HCT116 (cell line): ENCODE data around the gene CEMIP2. TPM values are rescaled to one million over a fixed set of nuclear protein-coding genes. Genes with fewer than 3 reads are reported as not detected.
A peak's percentile ranks its signal among the peaks of the same experiment; 100 is the strongest.
"Not testable (repeated sequence)": the region's sequence is repeated elsewhere in the genome, so short reads cannot be mapped to it uniquely, and the experiment has no call there.

Experiments
- ATAC-seq: fragments of 200-7000 bp; cut with Tn5 transposase; 2 replicates; pipeline ENCODE4 v1.9.1; 2020; ENCODE audit warnings: mild to moderate bottlenecking, moderate library complexity
- BruUV-seq: library from RNA; stranded (reverse); fragments of 400-500 nt; replicated peaks from 2 replicates; lab custom pipeline; 2021; lab: Mats Ljungman, UMichigan
- CTCF ChIA-PET: fragments of 300-600 bp; sonication (Branson Sonifier 250); formaldehyde crosslinking; loops from one replicate; lab custom pipeline; 2021; ENCODE audit warnings: antibody characterized with exemption; lab: Charles Lee
- POLR2A ChIA-PET: fragments of 300-600, 350-600 bp; sonication (Branson Sonifier 250); formaldehyde crosslinking; loops from one replicate; lab custom pipeline; 2021; ENCODE audit warnings: antibody characterized with exemption; lab: Charles Lee
- RAD21 ChIA-PET, 2 experiments: fragments of 300-600 bp; sonication (Branson Sonifier 250); formaldehyde crosslinking; loops; one replicate each; lab custom pipeline; 2023; ENCODE audit warnings: low total read pairs in 2 of 2; ENCODE audit not compliant: uncharacterized antibody in 2 of 2, unreplicated experiment in 2 of 2, low non-redundant PET in 1 of 2; lab: Charles Lee
- DNase-seq: peaks from one replicate; pipeline ENCODE4 v3.0.0-alpha.2; 2010; ENCODE audit warnings: low read depth, low spot score
- H2AFZ ChIP-seq: fragments of 200-600 bp; shearing (Covaris generic), sonication (generic); 2 replicates; pipeline ENCODE4 v1.6.1; 2017; ENCODE audit warnings: low read depth, mixed run types, mixed read lengths, antibody characterized with exemption, low read length; ENCODE audit not compliant: poor library complexity, severe bottlenecking
- H3K27ac ChIP-seq: 2 replicates; pipeline ENCODE4 v1.5.1; 2012; ENCODE audit warnings: low read depth, low read length
- H3K27me3 ChIP-seq: fragments of 200-600 bp; sonication (generic); 2 replicates; pipeline ENCODE4 v1.6.1; 2016; ENCODE audit warnings: mixed run types, low read length, mixed read lengths; ENCODE audit not compliant: insufficient read depth
- H3K36me3 ChIP-seq, 2 experiments: fragments of 200-500 bp in 1 of 2; fragments of 200-600 bp in 1 of 2; sonication (Bioruptor generic) in 1 of 2; sonication (generic) in 1 of 2; 2 replicates each; pipeline versions ENCODE4 v1.5.1 to v1.6.1; 2014 to 2016; ENCODE audit warnings: low read length in 2 of 2, inconsistent platforms in 1 of 2, mixed read lengths in 1 of 2, mixed run types in 1 of 2; ENCODE audit not compliant: insufficient read depth in 2 of 2, control insufficient read depth in 1 of 2
- H3K4me1 ChIP-seq, 2 experiments: fragments of 200-600 bp in 1 of 2; sonication (generic) in 1 of 2; 2 replicates each; pipeline versions ENCODE4 v1.5.1 to v1.6.1; 2012 to 2017; ENCODE audit warnings: low read length in 2 of 2, inconsistent platforms in 1 of 2, mild to moderate bottlenecking in 1 of 2, mixed read lengths in 1 of 2, mixed run types in 1 of 2, moderate library complexity in 1 of 2; ENCODE audit not compliant: insufficient read depth in 2 of 2, control insufficient read depth in 1 of 2
- H3K4me2 ChIP-seq: fragments of 200-600 bp; sonication (generic); 2 replicates; pipeline ENCODE4 v1.6.1; 2017; ENCODE audit warnings: mixed run types, low read length, mixed read lengths
- H3K4me3 ChIP-seq, 2 experiments: fragments of 200-600 bp in 1 of 2; sonication (generic) in 1 of 2; replicated peaks in 1 of 2; 2 replicates each; pipeline ENCODE4 v1.5.1; 2011 to 2016; ENCODE audit warnings: low read length in 2 of 2, control low read depth in 1 of 2, low read depth in 1 of 2, mild to moderate bottlenecking in 1 of 2, mixed read lengths in 1 of 2, mixed run types in 1 of 2
- H3K79me2 ChIP-seq: fragments of 200-600 bp; sonication (generic); 2 replicates; pipeline ENCODE4 v1.6.1; 2017; ENCODE audit warnings: mild to moderate bottlenecking, mixed run types, low read length, moderate library complexity, mixed read lengths; ENCODE audit not compliant: insufficient read depth
- H3K9ac ChIP-seq: fragments of 200-600 bp; sonication (generic); 2 replicates; pipeline ENCODE4 v1.6.1; 2016; ENCODE audit warnings: low read length, mixed read lengths
- H3K9me2 ChIP-seq: fragments of 200-600 bp; sonication (generic), shearing (Covaris generic); 2 replicates; pipeline ENCODE4 v1.6.1; 2017; ENCODE audit warnings: mixed run types, mild to moderate bottlenecking, moderate library complexity; ENCODE audit not compliant: insufficient read depth
- H3K9me3 ChIP-seq, 2 experiments: fragments of 200-500 bp in 1 of 2; fragments of 200-600 bp in 1 of 2; sonication (Bioruptor generic) in 1 of 2; sonication (generic) in 1 of 2; 2 replicates each; pipeline ENCODE4 v1.6.1; 2014 to 2017; ENCODE audit warnings: low read length in 2 of 2, mixed read lengths in 2 of 2, inconsistent platforms in 1 of 2, low read depth in 1 of 2, mild to moderate bottlenecking in 1 of 2, mixed run types in 1 of 2, moderate library complexity in 1 of 2; ENCODE audit not compliant: control insufficient read depth in 1 of 2, insufficient read depth in 1 of 2
- H4K20me1 ChIP-seq: fragments of 200-600 bp; sonication (generic), shearing (Covaris generic); 2 replicates; pipeline ENCODE4 v1.6.1; 2017; ENCODE audit warnings: mixed run types, mild to moderate bottlenecking, moderate library complexity; ENCODE audit not compliant: insufficient read depth
- CBX3 ChIP-seq: IDR thresholded peaks from 2 replicates; pipeline ENCODE4 v1.6.1; 2012; ENCODE audit warnings: low read depth
- ELF1 ChIP-seq: IDR thresholded peaks from 2 replicates; pipeline ENCODE4 v1.6.1; 2012; ENCODE audit warnings: low read depth, borderline replicate concordance
- POLR2AphosphoS5 ChIP-seq: IDR thresholded peaks from 2 replicates; pipeline ENCODE4 v1.6.1; 2011; ENCODE audit warnings: mild to moderate bottlenecking, low read depth, low read length, moderate library complexity
- RAD21 ChIP-seq: IDR thresholded peaks from 2 replicates; pipeline ENCODE4 v1.6.1; 2012; ENCODE audit warnings: low read depth, mild to moderate bottlenecking
- TCF7L2 ChIP-seq: IDR thresholded peaks from 2 replicates; pipeline ENCODE4 v1.7.0; 2011; ENCODE audit warnings: borderline replicate concordance, inconsistent platforms; ENCODE audit not compliant: insufficient read depth, insufficient read length; ENCODE audit errors: extremely low read depth
- ZFX ChIP-seq: fragments of 450-650 bp; IDR thresholded peaks from 2 replicates; pipeline ENCODE4 v1.6.1; 2017
- intact Hi-C: fragments of 100-400 bp; cut with micrococcal nuclease; formaldehyde crosslinking; loops from 2 replicates; pipeline ENCODE4 v1.10.0; 2022
- total RNA-seq: library from RNA; stranded (reverse); gene quantifications from one replicate; pipeline ENCODE4 v1.2.1, GENCODE V29; 2021; ENCODE audit not compliant: unreplicated experiment
- TF ChIP-seq, protein P1 (sequence below), 3 experiments: fragments of 200-600 bp in 1 of 3; sonication (generic) in 1 of 3; IDR thresholded peaks in 2 of 3; conservative IDR thresholded peaks in 1 of 3; 2 replicates each; pipeline ENCODE4 v1.5.1; 2012 to 2017; ENCODE audit warnings: low read depth in 2 of 3, low read length in 2 of 3, antibody characterized with exemption in 1 of 3, borderline replicate concordance in 1 of 3, control low read depth in 1 of 3, mild to moderate bottlenecking in 1 of 3, mixed read lengths in 1 of 3, mixed run types in 1 of 3, moderate library complexity in 1 of 3; ENCODE audit not compliant: insufficient read depth in 1 of 3

The CEMIP2 gene
- total RNA-seq, 1 experiment from 2014 or later: 14.3 TPM

DNA sequence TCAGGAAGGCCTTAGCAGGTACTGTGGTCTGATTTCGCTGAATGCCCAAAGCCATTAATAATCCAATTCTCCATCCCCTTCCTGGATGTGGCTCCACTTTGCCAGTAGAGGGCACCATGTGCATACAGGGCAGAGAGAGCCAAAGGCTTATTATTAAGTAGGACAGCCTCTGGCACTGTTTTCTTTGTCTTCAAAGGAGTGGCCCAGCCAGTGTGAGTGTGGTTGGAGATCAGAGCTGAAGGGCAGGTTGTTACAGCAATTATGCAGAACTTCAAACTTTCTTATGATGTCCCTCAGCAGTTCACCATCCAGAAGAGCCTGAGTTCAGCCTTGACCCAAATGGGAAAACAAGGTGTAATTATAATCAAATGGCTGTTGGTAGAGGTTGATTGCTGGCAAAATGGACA, 38.6 kb upstream of the CEMIP2 start:
- ATAC-seq: peak; percentile 99
- H4K20me1 ChIP-seq: no peaks in the 10 kb centered on the region
- H3K79me2 ChIP-seq: no peaks in the 10 kb centered on the region
- no peak overlapping the region for H3K27ac ChIP-seq
- TF ChIP-seq RAD21 (peak; percentile 96), ZFX (no peak), POLR2AphosphoS5 (no peak), ELF1 (peak; percentile 72), CBX3 (peak; percentile 66), TCF7L2 (peak; percentile 70)
- TF ChIP-seq, protein P1, sequence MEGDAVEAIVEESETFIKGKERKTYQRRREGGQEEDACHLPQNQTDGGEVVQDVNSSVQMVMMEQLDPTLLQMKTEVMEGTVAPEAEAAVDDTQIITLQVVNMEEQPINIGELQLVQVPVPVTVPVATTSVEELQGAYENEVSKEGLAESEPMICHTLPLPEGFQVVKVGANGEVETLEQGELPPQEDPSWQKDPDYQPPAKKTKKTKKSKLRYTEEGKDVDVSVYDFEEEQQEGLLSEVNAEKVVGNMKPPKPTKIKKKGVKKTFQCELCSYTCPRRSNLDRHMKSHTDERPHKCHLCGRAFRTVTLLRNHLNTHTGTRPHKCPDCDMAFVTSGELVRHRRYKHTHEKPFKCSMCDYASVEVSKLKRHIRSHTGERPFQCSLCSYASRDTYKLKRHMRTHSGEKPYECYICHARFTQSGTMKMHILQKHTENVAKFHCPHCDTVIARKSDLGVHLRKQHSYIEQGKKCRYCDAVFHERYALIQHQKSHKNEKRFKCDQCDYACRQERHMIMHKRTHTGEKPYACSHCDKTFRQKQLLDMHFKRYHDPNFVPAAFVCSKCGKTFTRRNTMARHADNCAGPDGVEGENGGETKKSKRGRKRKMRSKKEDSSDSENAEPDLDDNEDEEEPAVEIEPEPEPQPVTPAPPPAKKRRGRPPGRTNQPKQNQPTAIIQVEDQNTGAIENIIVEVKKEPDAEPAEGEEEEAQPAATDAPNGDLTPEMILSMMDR (IDR thresholded peaks at IDR 0.05 in 2 of 3, conservative IDR thresholded peaks at IDR 0.05 in 1 of 3; ENCODE audit: borderline replicate concordance in 1 of 3, insufficient read depth in 1 of 3, low read depth in 2 of 3, low read length in 2 of 3): peak; percentile 89 to 99 (median 93)
- TF ChIP-seq, all 23 proteins: peak for 5
- CTCF ChIA-PET: interaction anchor here (0.6 to 4.1 kb wide), 10 partner anchors 9 to 1167 kb away, joined by 3 to 45 read pairs (median 4); no protein-coding TSS in a partner anchor
- H3K9me3 ChIP-seq: no peaks in the 10 kb centered on the region
- BruUV-seq: no TSS peak
- DNase-seq: peak; percentile 73
- no peak overlapping the region for H3K4me2 ChIP-seq
- no peaks in the 10 kb centered on the region for H3K27me3 ChIP-seq
- POLR2A ChIA-PET: interaction anchor here (1.6 kb wide), 1 partner anchor 104 kb away, joined by 3 read pairs; the partner anchor contains the start of genes ABHD17B and C9orf85
- H3K9me2 ChIP-seq: no peaks in the 10 kb centered on the region
- RAD21 ChIA-PET: interaction anchor here (1.6 to 1.7 kb wide), 2 partner anchors 218 kb away, joined by 5 to 7 read pairs; no protein-coding TSS in a partner anchor
- no peak overlapping the region for H3K9ac ChIP-seq
- H3K4me3 ChIP-seq: no peak overlapping the region
- intact Hi-C loops: loop anchor here (1.0 to 10.0 kb wide), 4 partner anchors 58 to 466 kb away; no protein-coding TSS in a partner anchor
- H3K36me3 ChIP-seq: no peaks in the 10 kb centered on the region
- H3K4me1 ChIP-seq: no peaks in the 10 kb centered on the region
- H2AFZ ChIP-seq: no peak overlapping the region

DNA sequence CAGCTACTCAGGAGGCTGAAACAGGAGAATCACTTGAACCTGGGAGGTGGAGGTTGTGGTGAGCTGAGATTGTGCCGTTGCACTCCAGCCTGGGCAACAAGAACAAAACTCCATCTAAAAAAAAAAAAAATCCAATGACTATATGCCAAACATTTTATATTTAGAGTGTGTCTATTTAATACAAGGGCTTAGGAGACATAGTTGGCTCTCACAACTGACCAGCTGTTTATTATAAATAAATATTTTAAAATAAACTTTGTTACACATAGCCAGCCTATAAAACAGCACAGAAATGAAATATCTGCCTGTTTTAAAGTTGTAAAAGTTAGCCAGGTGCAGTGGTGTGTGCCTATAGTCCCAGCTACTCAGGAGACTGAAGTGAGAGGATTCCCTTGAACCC, 36.8 kb upstream of the CEMIP2 start:
- H3K9ac ChIP-seq, RAD21 ChIA-PET, BruUV-seq, H3K9me3 ChIP-seq, H3K4me2 ChIP-seq, POLR2A ChIA-PET, H3K4me1 ChIP-seq, H4K20me1 ChIP-seq, H3K4me3 ChIP-seq, H3K36me3 ChIP-seq, H3K79me2 ChIP-seq, H3K27ac ChIP-seq, H3K9me2 ChIP-seq, ATAC-seq, H3K27me3 ChIP-seq, H2AFZ ChIP-seq, DNase-seq: not testable (repeated sequence)
- CTCF ChIA-PET: interaction anchor here (4.1 kb wide), 1 partner anchor 220 kb away, joined by 45 read pairs; no protein-coding TSS in a partner anchor
- intact Hi-C loops: loop anchor here (5.0 to 10.0 kb wide), 2 partner anchors 60 to 203 kb away; no protein-coding TSS in a partner anchor
